CD4-positive, alpha-beta T cell treated with Interleukin-6 for 4 hours (primary cell): ENCODE measurements around the gene TEX264.
"Not testable (repeated sequence)": the region's sequence is repeated elsewhere in the genome, so short reads cannot be mapped to it uniquely, and the experiment has no call there.

Experiments used
- DNase-seq: peaks from one replicate; pipeline ENCODE4 v3.0.0-alpha.2; 2020; ENCODE audit warnings: mixed read lengths

Gene TEX264

GRCh38 chr3:51670823-51671733, at the start of gene TEX264:
TEX264 (plus strand) TSS chr3:51671252; CDS start chr3:51674305, 3,053 bp downstream.
- peak; percentile 98 for DNase-seq

- no peak for DNase-seq
Observed at GRCh38 chr3:51622413-51622812, 48.6 kb upstream of the TEX264 start.

- DNase-seq: no peak
Observed at GRCh38 chr3:51622868-51623267, 48.2 kb upstream of the TEX264 start.

GRCh38 chr3:51630513-51630912, 40.5 kb upstream of the TEX264 start:
- no peak for DNase-seq

- no peak for DNase-seq
Observed at GRCh38 chr3:51637144-51637940, 33.7 kb upstream of the TEX264 start.

GRCh38 chr3:51637941-51638471, 33.0 kb upstream of the TEX264 start:
- DNase-seq: peak; percentile 27

- DNase-seq: no peak
Observed at GRCh38 chr3:51642462-51642861, 28.6 kb upstream of the TEX264 start.

GRCh38 chr3:51646091-51646490, 25.0 kb upstream of the TEX264 start:
- no peak for DNase-seq

GRCh38 chr3:51652103-51652502, 18.9 kb upstream of the TEX264 start:
- not testable (repeated sequence) for DNase-seq

GRCh38 chr3:51653409-51653808, 17.6 kb upstream of the TEX264 start:
- not testable (repeated sequence) for DNase-seq

GRCh38 chr3:51657234-51657633, 13.8 kb upstream of the TEX264 start:
- no peak for DNase-seq

- no peak for DNase-seq
Observed at GRCh38 chr3:51659942-51660341, 11.1 kb upstream of the TEX264 start.

- DNase-seq: no peak
Observed at GRCh38 chr3:51662456-51662855, 8.6 kb upstream of the TEX264 start.

- no peak for DNase-seq
Observed at GRCh38 chr3:51668756-51669155, 2.3 kb upstream of the TEX264 start.

GRCh38 chr3:51669241-51670052, 1.6 kb upstream of the TEX264 start:
- peak; percentile 84 for DNase-seq

- DNase-seq: peak; percentile 34
Observed at GRCh38 chr3:51670053-51670822, 814 bp upstream of the TEX264 start.

GRCh38 chr3:51671734-51672475, 853 bp downstream of the TEX264 start:
- DNase-seq: peak; percentile 68

- no peak for DNase-seq
Observed at GRCh38 chr3:51673181-51673801, 2.2 kb downstream of the TEX264 start.

- no peak for DNase-seq
Observed at GRCh38 chr3:51673802-51674654, 3.0 kb downstream of the TEX264 start.

- peak; percentile 31 for DNase-seq
Observed at GRCh38 chr3:51675201-51675611, 4.2 kb downstream of the TEX264 start.
